H1 (cell line): Measurements from ENCODE around the gene TINAGL1. TPM values are rescaled to one million over a fixed set of nuclear protein-coding genes. Genes with fewer than 3 reads are reported as not detected.

Experiments
- CTCF ChIA-PET: fragments of 300-600 bp; sonication (Branson Sonifier 250); formaldehyde crosslinking; loops from one replicate; lab custom pipeline; 2021; ENCODE audit not compliant: partially characterized antibody; lab: Charles Lee
- POLR2A ChIA-PET: fragments of 300-600 bp; sonication (Branson Sonifier 250); formaldehyde crosslinking; loops from one replicate; lab custom pipeline; 2021; ENCODE audit warnings: inconsistent platforms; ENCODE audit not compliant: partially characterized antibody; lab: Charles Lee
- DNase-seq, 2 experiments: peaks; one replicate each; pipeline versions ENCODE4 v3.0.0 to v3.0.0-alpha.2; 2010 to 2022; ENCODE audit warnings: low spot score in 2 of 2, low read depth in 1 of 2, mixed read lengths in 1 of 2
- FAIRE-seq: peaks from 2 replicates; lab custom pipeline; 2011; peaks lifted over from hg19 to GRCh38; lab: Jason Lieb, UNC
- H2AFZ ChIP-seq: 2 replicates; pipeline ENCODE4 v1.8.1; 2012; ENCODE audit warnings: low read length, inconsistent platforms
- H2AK5ac ChIP-seq: 2 replicates; pipeline ENCODE4 v1.6.1; 2013; ENCODE audit warnings: low read depth, low read length
- H2BK120ac ChIP-seq: replicated peaks from 2 replicates; pipeline ENCODE3; 2013; ENCODE audit warnings: low read depth, low read length, inconsistent platforms
- H2BK12ac ChIP-seq: 2 replicates; pipeline ENCODE4 v1.6.1; 2013; ENCODE audit warnings: low read depth, low read length
- H2BK15ac ChIP-seq: 2 replicates; pipeline ENCODE4 v1.6.1; 2013; ENCODE audit warnings: low read length
- H2BK20ac ChIP-seq: 2 replicates; pipeline ENCODE4 v1.6.1; 2013; ENCODE audit warnings: low read length
- H2BK5ac ChIP-seq: 2 replicates; pipeline ENCODE4 v1.6.1; 2013; ENCODE audit warnings: low read depth, low read length
- H3K14ac ChIP-seq: 2 replicates; pipeline ENCODE4 v1.6.1; 2013; ENCODE audit warnings: inconsistent platforms; ENCODE audit not compliant: insufficient read length
- H3K18ac ChIP-seq: 2 replicates; pipeline ENCODE4 v1.6.1; 2013; ENCODE audit warnings: low read length; ENCODE audit errors: extremely low read depth
- H3K23ac ChIP-seq: 2 replicates; pipeline ENCODE4 v1.6.1; 2013; ENCODE audit warnings: inconsistent platforms; ENCODE audit not compliant: insufficient read length
- H3K23me2 ChIP-seq: 2 replicates; pipeline ENCODE4 v1.6.1; 2013; ENCODE audit warnings: low read depth, low read length
- H3K27ac ChIP-seq: 2 replicates; pipeline ENCODE4 v1.6.1; 2011; ENCODE audit warnings: low read depth, low read length, inconsistent platforms
- H3K27me3 ChIP-seq, 4 experiments: replicated peaks in 1 of 4; 1 replicate in 1 of 4; 2 replicates in 3 of 4; pipeline versions ENCODE4 v1.6.1 to v1.8.1; 2011 to 2013; ENCODE audit warnings: low read length in 3 of 4, mild to moderate bottlenecking in 3 of 4, inconsistent platforms in 2 of 4, mixed read lengths in 2 of 4, moderate library complexity in 1 of 4; ENCODE audit not compliant: control insufficient read depth in 3 of 4, insufficient read depth in 3 of 4; ENCODE audit errors: extremely low read depth in 1 of 4
- H3K36me3 ChIP-seq, 4 experiments: 2 replicates each; pipeline versions ENCODE4 v1.6.1 to v1.8.1; 2011 to 2013; ENCODE audit warnings: mild to moderate bottlenecking in 4 of 4, low read length in 3 of 4, moderate library complexity in 2 of 4, control low read depth in 1 of 4, inconsistent platforms in 1 of 4; ENCODE audit not compliant: insufficient read depth in 4 of 4, control insufficient read depth in 2 of 4
- H3K4ac ChIP-seq: replicated peaks from 2 replicates; pipeline ENCODE3; 2013; ENCODE audit warnings: low read length, low read depth, mixed read lengths, inconsistent platforms; ENCODE audit not compliant: insufficient read length
- H3K4me1 ChIP-seq, 4 experiments: replicated peaks in 1 of 4; 1 replicate in 1 of 4; 2 replicates in 3 of 4; pipeline versions ENCODE4 v1.6.1 to v1.8.1; 2011 to 2013; ENCODE audit warnings: low read length in 3 of 4, inconsistent platforms in 2 of 4, mixed read lengths in 1 of 4; ENCODE audit not compliant: insufficient read depth in 4 of 4, control insufficient read depth in 3 of 4
- H3K4me2 ChIP-seq, 2 experiments: 2 replicates each; pipeline versions ENCODE4 v1.6.1 to v1.8.1; 2011 to 2013; ENCODE audit warnings: low read depth in 2 of 2, low read length in 2 of 2, control low read depth in 1 of 2, inconsistent platforms in 1 of 2, mild to moderate bottlenecking in 1 of 2; ENCODE audit not compliant: insufficient read depth in 1 of 2
- H3K4me3 ChIP-seq, 4 experiments: fragments of 200-600, 300-600 bp in 1 of 4; sonication (generic), shearing (Covaris generic), sonication (Bioruptor Twin) in 1 of 4; 2 replicates each; pipeline versions ENCODE4 v1.5.1 to v1.8.1; 2011 to 2016; ENCODE audit warnings: low read length in 4 of 4, low read depth in 3 of 4, control low read depth in 2 of 4, inconsistent platforms in 2 of 4, mild to moderate bottlenecking in 2 of 4, mixed read lengths in 1 of 4, moderate library complexity in 1 of 4; ENCODE audit not compliant: insufficient read depth in 2 of 4; ENCODE audit errors: extremely low read depth in 1 of 4
- H3K56ac ChIP-seq: replicated peaks from 2 replicates; pipeline ENCODE3; 2013; ENCODE audit warnings: low read depth, mild to moderate bottlenecking, mixed read lengths, low read length, inconsistent platforms; ENCODE audit not compliant: insufficient read length
- H3K79me1 ChIP-seq: 2 replicates; pipeline ENCODE4 v1.6.1; 2013; ENCODE audit warnings: low read depth, low read length, control low read depth
- H3K79me2 ChIP-seq, 2 experiments: 2 replicates each; pipeline versions ENCODE4 v1.6.1 to v1.8.1; 2012 to 2013; ENCODE audit warnings: low read length in 2 of 2, mild to moderate bottlenecking in 2 of 2, inconsistent platforms in 1 of 2; ENCODE audit not compliant: insufficient read depth in 2 of 2, control insufficient read depth in 1 of 2
- H3K9ac ChIP-seq, 4 experiments: replicated peaks in 1 of 4; 1 replicate in 1 of 4; 2 replicates in 3 of 4; pipeline versions ENCODE4 v1.6.1 to v1.8.1; 2011 to 2013; ENCODE audit warnings: low read depth in 3 of 4, low read length in 3 of 4, control low read depth in 2 of 4, mild to moderate bottlenecking in 2 of 4, moderate library complexity in 2 of 4, inconsistent platforms in 1 of 4; ENCODE audit errors: extremely low read depth in 1 of 4
- H3K9me3 ChIP-seq, 2 experiments: 2 replicates each; pipeline versions ENCODE4 v1.6.1 to v1.8.1; 2012 to 2013; ENCODE audit warnings: mild to moderate bottlenecking in 2 of 2, moderate library complexity in 2 of 2, control low read depth in 1 of 2, inconsistent platforms in 1 of 2, low read depth in 1 of 2, low read length in 1 of 2, mixed read lengths in 1 of 2; ENCODE audit not compliant: insufficient read depth in 2 of 2
- H4K20me1 ChIP-seq, 2 experiments: replicated peaks in 1 of 2; 2 replicates each; pipeline versions ENCODE3 to v1.8.1; 2011 to 2013; ENCODE audit warnings: inconsistent platforms in 2 of 2, low read length in 2 of 2, mild to moderate bottlenecking in 1 of 2; ENCODE audit not compliant: insufficient read depth in 2 of 2, control insufficient read depth in 1 of 2
- H4K5ac ChIP-seq: 2 replicates; pipeline ENCODE4 v1.6.1; 2013; ENCODE audit warnings: low read length, low read depth, mixed read lengths, inconsistent platforms; ENCODE audit not compliant: insufficient read length
- H4K8ac ChIP-seq: 2 replicates; pipeline ENCODE4 v1.8.0; 2013; ENCODE audit warnings: mild to moderate bottlenecking, moderate library complexity, low read length, inconsistent platforms; ENCODE audit not compliant: insufficient read depth; ENCODE audit errors: extremely low read depth
- H4K91ac ChIP-seq: replicated peaks from 2 replicates; pipeline ENCODE3; 2013; ENCODE audit warnings: low read length, mixed read lengths, inconsistent platforms; ENCODE audit not compliant: insufficient read length
- BRCA1 ChIP-seq: IDR thresholded peaks from 2 replicates; pipeline ENCODE4 v1.6.1; 2012; ENCODE audit warnings: low read depth, low read length, improper control_type of control experiment
- FOSL1 ChIP-seq: IDR thresholded peaks from 2 replicates; pipeline ENCODE4 v1.6.1; 2011; ENCODE audit warnings: mild to moderate bottlenecking, low read depth, low read length, moderate library complexity; ENCODE audit not compliant: insufficient read depth
- TCF12 ChIP-seq: IDR thresholded peaks from 2 replicates; pipeline ENCODE4 v1.6.1; 2011; ENCODE audit warnings: low read depth, mild to moderate bottlenecking, low read length
- WGBS, 2 experiments: shearing (Covaris generic) in 1 of 2; methylation state at CpG; one replicate each; pipeline versions ENCODE4 v1.1.6 to v1.1.7; 2013 to 2015; ENCODE audit warnings: low lambda C conversion rate in 2 of 2, mixed read lengths in 2 of 2, inconsistent platforms in 1 of 2, low coverage in 1 of 2, missing lambda C conversion rate in 1 of 2; ENCODE audit not compliant: insufficient replicate concordance in 2 of 2, insufficient coverage in 1 of 2, insufficient read length in 1 of 2; ENCODE audit errors: extremely low coverage in 1 of 2, missing lambda C conversion rate in 1 of 2; 5-methylcytosine and 5-hydroxymethylcytosine counted together
- polyA plus RNA-seq, 7 experiments: library from polyadenylated mRNA; depleted of rRNA in 3 of 7; stranded (reverse) in 5 of 7; unstranded in 2 of 7; fragments of >200 nt in 5 of 7; fragments of 200-250 nt in 2 of 7; gene quantifications; 1 replicate in 5 of 7; 2 replicates in 1 of 7; 4 replicates in 1 of 7; pipeline versions ENCODE4 v1.2.1 to v1.2.3, GENCODE V29; 2011 to 2013; ENCODE audit warnings: missing spikeins in 2 of 7, mixed read lengths in 2 of 7
- total RNA-seq: library from RNA; stranded (reverse); fragmentation: NEBNext Ultra II Directional; extraction: Animal tissue kit (Norgen Biotek cat#: 25700); gene quantifications from 2 replicates; pipeline ENCODE4 v1.2.1, GENCODE V29; 2021
- TF ChIP-seq, protein P1 (sequence below): IDR thresholded peaks from 2 replicates; pipeline ENCODE4 v1.6.1; 2012; ENCODE audit warnings: inconsistent platforms

TINAGL1 gene
- total and polyA plus RNA-seq, 2 of the 8 experiments (the other 6 are each of a cell fraction or from before 2014, with no cell fraction given) = 11.2 to 21.7 TPM

DNA sequence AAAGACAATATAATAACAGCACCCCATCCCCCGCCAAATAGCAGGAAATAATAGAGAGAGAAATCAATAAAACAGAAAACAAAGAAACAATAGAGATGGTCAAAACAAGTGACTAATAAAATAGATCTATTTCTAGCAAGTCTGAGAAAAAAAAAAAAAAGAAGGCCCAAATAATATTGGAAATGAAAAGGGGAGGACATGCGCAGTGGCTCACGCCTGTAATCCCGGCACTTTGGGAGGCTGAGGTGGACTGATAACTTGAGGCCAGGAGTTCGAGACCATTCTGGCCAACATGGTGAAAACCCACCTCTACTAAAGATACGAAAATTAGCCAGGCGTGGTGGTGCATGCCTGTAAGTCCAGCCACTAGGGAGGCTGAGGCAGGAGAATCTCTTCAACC, 22.7 kb downstream of the TINAGL1 start:
- Histone ChIP-seq H3K56ac (no peak overlapping the region), H2BK20ac (no peak overlapping the region), H4K20me1 (no peaks in the 10 kb centered on the region), H2AFZ (no peak overlapping the region), H3K23ac (no peak overlapping the region), H3K4ac (no peak overlapping the region), H2BK15ac (no peak overlapping the region), H3K4me2 (no peak overlapping the region), H3K4me3 (no peak overlapping the region), H2BK5ac (no peak overlapping the region), H2BK120ac (no peak overlapping the region), H3K4me1 (no peaks in the 10 kb centered on the region), H4K5ac (no peak overlapping the region), H3K23me2 (no peaks in the 10 kb centered on the region), H3K9ac (no peak overlapping the region), H4K91ac (no peak overlapping the region), H3K9me3 (no peaks in the 10 kb centered on the region), H3K27ac (no peak overlapping the region), H4K8ac (no peak overlapping the region), H3K79me2 (no peaks in the 10 kb centered on the region), H3K14ac (no peak overlapping the region), H3K27me3 (no peaks in the 10 kb centered on the region), H2BK12ac (no peak overlapping the region), H3K36me3 (no peaks in the 10 kb centered on the region), H3K79me1 (no peaks in the 10 kb centered on the region), H3K18ac (no peak overlapping the region), H2AK5ac (no peak overlapping the region)
- no peak for FAIRE-seq
- POLR2A ChIA-PET = no interaction called here
- WGBS, 2 experiments = 74% methylated on average over 7 of the region's 7 CpGs; no CpG with 5 or more reads in 1 of the 2 experiments
- CTCF ChIA-PET = interaction anchor here (1.1 to 2.5 kb wide), 5 partner anchors 11 to 36 kb away, joined by 3 to 9 read pairs (median 4); no protein-coding TSS in a partner anchor
- no peak for DNase-seq
- TF ChIP-seq, protein P1, sequence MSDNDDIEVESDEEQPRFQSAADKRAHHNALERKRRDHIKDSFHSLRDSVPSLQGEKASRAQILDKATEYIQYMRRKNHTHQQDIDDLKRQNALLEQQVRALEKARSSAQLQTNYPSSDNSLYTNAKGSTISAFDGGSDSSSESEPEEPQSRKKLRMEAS = no peak
- TF ChIP-seq FOSL1 = no peak
- TF ChIP-seq TCF12 = no peak
- no peak for TF ChIP-seq BRCA1
